ENCODE data around the gene R3HDM4.

R3HDM4 gene

GRCh38 chr19:919199-920050 lies 6.4 kb upstream of the R3HDM4 start:
- DNase-seq (ENCODE audit: low spot score), result no peak
- in situ Hi-C loops (cut with MboI; ENCODE audit: low sequenced_read_pairs, unreplicated experiment), result loop anchor here (5.0 to 10.0 kb wide), 2 partner anchors 55 to 68 kb away; no protein-coding TSS in a partner anchor

GRCh38 chr19:918481-919198 lies 5.6 kb upstream of the R3HDM4 start:
- in situ Hi-C loops (cut with MboI; ENCODE audit: low sequenced_read_pairs, unreplicated experiment), result loop anchor here (10.0 kb wide), 1 partner anchor 54 kb away; no protein-coding TSS in a partner anchor
- TF ChIP-seq CTCF (IDR thresholded peaks at IDR 0.05; ENCODE audit: borderline replicate concordance, control extremely low read depth, extremely low read depth, insufficient read depth, missing control alignments), result no peak
- DNase-seq (ENCODE audit: low spot score), result no peak

More at GRCh38 chr19:919199-920050, 6.4 kb upstream of the R3HDM4 start:
- no peak for TF ChIP-seq CTCF (IDR thresholded peaks at IDR 0.05; ENCODE audit: borderline replicate concordance, control extremely low read depth, extremely low read depth, insufficient read depth, missing control alignments)

GRCh38 chr19:918152-918437 lies 5.1 kb upstream of the R3HDM4 start:
- TF ChIP-seq CTCF (IDR thresholded peaks at IDR 0.05; ENCODE audit: borderline replicate concordance, control extremely low read depth, extremely low read depth, insufficient read depth, missing control alignments), result no peak
- DNase-seq (ENCODE audit: low spot score), result no peak
- in situ Hi-C loops (cut with MboI; ENCODE audit: low sequenced_read_pairs, unreplicated experiment), result loop anchor here (10.0 kb wide), 1 partner anchor 53 kb away; no protein-coding TSS in a partner anchor

- in situ Hi-C loops (cut with MboI; ENCODE audit: low sequenced_read_pairs, unreplicated experiment), result loop anchor here (10.0 kb wide), 1 partner anchor 53 kb away; no protein-coding TSS in a partner anchor
Observed at GRCh38 chr19:917323-918151, 4.5 kb upstream of the R3HDM4 start, which contains the start of gene KISS1R. TSS of gene KISS1R (plus strand) at chr19:917333. CDS start at chr19:917503, 170 bp downstream.

GRCh38 chr19:916645-917322 lies 3.8 kb upstream of the R3HDM4 start:
- DNase-seq (ENCODE audit: low spot score), result no peak
- TF ChIP-seq CTCF (IDR thresholded peaks at IDR 0.05; ENCODE audit: borderline replicate concordance, control extremely low read depth, extremely low read depth, insufficient read depth, missing control alignments), result no peak
- in situ Hi-C loops (cut with MboI; ENCODE audit: low sequenced_read_pairs, unreplicated experiment), result loop anchor here (10.0 kb wide), 1 partner anchor 52 kb away; no protein-coding TSS in a partner anchor

More at GRCh38 chr19:917323-918151, 4.5 kb upstream of the R3HDM4 start, which contains the start of gene KISS1R:
- peak; percentile 77 for DNase-seq (ENCODE audit: low spot score)
- TF ChIP-seq CTCF (IDR thresholded peaks at IDR 0.05; ENCODE audit: borderline replicate concordance, control extremely low read depth, extremely low read depth, insufficient read depth, missing control alignments), result peak; percentile 83
